ENCODE data around the gene EPS8L1. TPM values are rescaled to one million over a fixed set of nuclear protein-coding genes. Genes with fewer than 3 reads are reported as not detected.

Gene EPS8L1
- polyA plus RNA-seq, 1 donor from 2014 or later, result 25.5 TPM

- H3F3A ChIP-seq (ENCODE audit: insufficient read depth, low read length, poor library complexity, severe bottlenecking), result no peaks in the 10 kb centered on the region
- no peak overlapping the region for H2AFZ ChIP-seq (ENCODE audit: low read depth, low read length)
- no peaks in the 10 kb centered on the region for H3K79me2 ChIP-seq (replicated peaks; ENCODE audit: insufficient read depth, low read length)
- H4K20me1 ChIP-seq (ENCODE audit: insufficient read depth), result no peaks in the 10 kb centered on the region
- H3K9me3 ChIP-seq (ENCODE audit: low read length), result no peaks in the 10 kb centered on the region
- H3K4me2 ChIP-seq (ENCODE audit: low read length), result no peak overlapping the region
- no peaks in the 10 kb centered on the region for H3K36me3 ChIP-seq (ENCODE audit: insufficient read depth, low read length)
- no peak for TF ChIP-seq MXI1 (conservative IDR thresholded peaks at IDR 0.05; ENCODE audit: poor library complexity, severe bottlenecking)
- no peak for TF ChIP-seq RAD21 (conservative IDR thresholded peaks at IDR 0.05)
- TF ChIP-seq EP300 (conservative IDR thresholded peaks at IDR 0.05; ENCODE audit: poor library complexity, severe bottlenecking), result no peak
- no peak for TF ChIP-seq POLR2AphosphoS5 (IDR thresholded peaks at IDR 0.05)
- no peak for TF ChIP-seq CTCF (IDR thresholded peaks at IDR 0.05; ENCODE audit: poor library complexity, severe bottlenecking)
- TF ChIP-seq, protein P1, sequence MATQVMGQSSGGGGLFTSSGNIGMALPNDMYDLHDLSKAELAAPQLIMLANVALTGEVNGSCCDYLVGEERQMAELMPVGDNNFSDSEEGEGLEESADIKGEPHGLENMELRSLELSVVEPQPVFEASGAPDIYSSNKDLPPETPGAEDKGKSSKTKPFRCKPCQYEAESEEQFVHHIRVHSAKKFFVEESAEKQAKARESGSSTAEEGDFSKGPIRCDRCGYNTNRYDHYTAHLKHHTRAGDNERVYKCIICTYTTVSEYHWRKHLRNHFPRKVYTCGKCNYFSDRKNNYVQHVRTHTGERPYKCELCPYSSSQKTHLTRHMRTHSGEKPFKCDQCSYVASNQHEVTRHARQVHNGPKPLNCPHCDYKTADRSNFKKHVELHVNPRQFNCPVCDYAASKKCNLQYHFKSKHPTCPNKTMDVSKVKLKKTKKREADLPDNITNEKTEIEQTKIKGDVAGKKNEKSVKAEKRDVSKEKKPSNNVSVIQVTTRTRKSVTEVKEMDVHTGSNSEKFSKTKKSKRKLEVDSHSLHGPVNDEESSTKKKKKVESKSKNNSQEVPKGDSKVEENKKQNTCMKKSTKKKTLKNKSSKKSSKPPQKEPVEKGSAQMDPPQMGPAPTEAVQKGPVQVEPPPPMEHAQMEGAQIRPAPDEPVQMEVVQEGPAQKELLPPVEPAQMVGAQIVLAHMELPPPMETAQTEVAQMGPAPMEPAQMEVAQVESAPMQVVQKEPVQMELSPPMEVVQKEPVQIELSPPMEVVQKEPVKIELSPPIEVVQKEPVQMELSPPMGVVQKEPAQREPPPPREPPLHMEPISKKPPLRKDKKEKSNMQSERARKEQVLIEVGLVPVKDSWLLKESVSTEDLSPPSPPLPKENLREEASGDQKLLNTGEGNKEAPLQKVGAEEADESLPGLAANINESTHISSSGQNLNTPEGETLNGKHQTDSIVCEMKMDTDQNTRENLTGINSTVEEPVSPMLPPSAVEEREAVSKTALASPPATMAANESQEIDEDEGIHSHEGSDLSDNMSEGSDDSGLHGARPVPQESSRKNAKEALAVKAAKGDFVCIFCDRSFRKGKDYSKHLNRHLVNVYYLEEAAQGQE (IDR thresholded peaks at IDR 0.05; ENCODE audit: borderline replicate concordance), result no peak
- TF ChIP-seq EZH2 (IDR thresholded peaks at IDR 0.05; ENCODE audit: borderline replicate concordance, insufficient read depth, low read length, poor library complexity, severe bottlenecking), result no peak
- TF ChIP-seq TAF1 (IDR thresholded peaks at IDR 0.05; ENCODE audit: low read depth), result no peak
- no peak for TF ChIP-seq SMC3 (conservative IDR thresholded peaks at IDR 0.05; ENCODE audit: poor library complexity)
- peaks cover 41% of the 10 kb centered on the region for H3K27me3 ChIP-seq (ENCODE audit: insufficient read depth, low read depth, low read length)
- no peak overlapping the region for H3K4me3 ChIP-seq (ENCODE audit: low read length)
- H3K9me2 ChIP-seq (ENCODE audit: insufficient read depth, low read length), result no peaks in the 10 kb centered on the region
- no peak overlapping the region for H3K27ac ChIP-seq (ENCODE audit: low read length)
- no peak overlapping the region for H3K9ac ChIP-seq (ENCODE audit: low read length)
These were observed 1.4 kb downstream of the EPS8L1 start for GRCh38 chr19:55077106-55077505.

DNA sequence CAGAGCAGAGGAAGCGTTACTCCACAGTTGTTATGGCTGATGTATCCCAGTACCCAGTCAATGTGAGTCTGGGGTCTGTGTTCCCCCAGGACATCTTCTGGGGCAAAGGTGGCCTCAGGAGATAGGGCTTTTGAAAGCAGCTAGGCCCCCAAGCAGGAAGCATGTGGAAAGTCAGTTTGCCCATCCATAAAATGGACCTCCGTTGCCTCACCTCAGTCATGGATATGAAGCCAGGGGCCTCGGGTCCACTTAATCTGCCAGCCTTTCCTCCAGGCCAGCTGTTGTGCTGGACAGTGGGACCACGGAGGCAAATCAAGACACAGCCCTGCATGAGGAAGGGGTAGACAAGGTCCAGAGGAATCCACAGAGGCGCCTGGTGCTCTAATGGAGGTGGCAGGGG is 3.3 kb downstream of the EPS8L1 start:
- Histone ChIP-seq H3F3A (ENCODE audit: insufficient read depth, low read length, poor library complexity, severe bottlenecking) (no peaks in the 10 kb centered on the region), H3K9me3 (ENCODE audit: low read length) (no peaks in the 10 kb centered on the region), H4K20me1 (ENCODE audit: insufficient read depth) (no peaks in the 10 kb centered on the region), H2AFZ (ENCODE audit: low read depth, low read length) (no peak overlapping the region), H3K9ac (ENCODE audit: low read length) (no peak overlapping the region), H3K4me2 (ENCODE audit: low read length) (no peak overlapping the region), H3K9me2 (ENCODE audit: insufficient read depth, low read length) (no peaks in the 10 kb centered on the region), H3K4me3 (ENCODE audit: low read length) (no peak overlapping the region), H3K27me3 (ENCODE audit: insufficient read depth, low read depth, low read length) (peaks cover 48% of the 10 kb centered on the region), H3K79me2 (replicated peaks; ENCODE audit: insufficient read depth, low read length) (no peaks in the 10 kb centered on the region), H3K36me3 (ENCODE audit: insufficient read depth, low read length) (no peaks in the 10 kb centered on the region), H3K27ac (ENCODE audit: low read length) (no peak overlapping the region)
- TF ChIP-seq CTCF (IDR thresholded peaks at IDR 0.05; ENCODE audit: poor library complexity, severe bottlenecking) (no peak), MXI1 (conservative IDR thresholded peaks at IDR 0.05; ENCODE audit: poor library complexity, severe bottlenecking) (no peak), EP300 (conservative IDR thresholded peaks at IDR 0.05; ENCODE audit: poor library complexity, severe bottlenecking) (no peak), SMC3 (conservative IDR thresholded peaks at IDR 0.05; ENCODE audit: poor library complexity) (no peak), RAD21 (conservative IDR thresholded peaks at IDR 0.05) (no peak), POLR2AphosphoS5 (IDR thresholded peaks at IDR 0.05) (no peak), EZH2 (IDR thresholded peaks at IDR 0.05; ENCODE audit: borderline replicate concordance, insufficient read depth, low read length, poor library complexity, severe bottlenecking) (no peak), TAF1 (IDR thresholded peaks at IDR 0.05; ENCODE audit: low read depth) (no peak)
- TF ChIP-seq, protein P1 (IDR thresholded peaks at IDR 0.05; ENCODE audit: borderline replicate concordance), result no peak
